H1 (cell line): Measurements from ENCODE around the gene ZGRF1. TPM values are rescaled to one million over a fixed set of nuclear protein-coding genes. Genes with fewer than 3 reads are reported as not detected.

Experiments
- BACH1 ChIP-seq: IDR thresholded peaks from 2 replicates; pipeline ENCODE4 v1.6.1; 2012; ENCODE audit warnings: low read length, improper control_type of control experiment
- BCL11A ChIP-seq, 2 experiments: IDR thresholded peaks; one replicate each; pipeline ENCODE4 v1.6.1; 2011; ENCODE audit warnings: low read depth in 2 of 2, low read length in 2 of 2, mild to moderate bottlenecking in 2 of 2
- CBX8 ChIP-seq: fragments of 300-800, 300-1000 bp; sonication (generic); IDR thresholded peaks from 2 replicates; pipeline ENCODE4 v1.7.1; 2016; ENCODE audit warnings: low read depth, low read length, borderline replicate concordance
- CEBPB ChIP-seq: IDR thresholded peaks from 2 replicates; pipeline ENCODE4 v1.6.1; 2012; ENCODE audit warnings: low read depth, low read length
- CREB1 ChIP-seq: IDR thresholded peaks from 2 replicates; pipeline ENCODE4 v1.6.1; 2012; ENCODE audit warnings: inconsistent platforms
- CTBP2 ChIP-seq: IDR thresholded peaks from 2 replicates; pipeline ENCODE4 v1.7.0; 2011; ENCODE audit warnings: borderline replicate concordance, mild to moderate bottlenecking, moderate library complexity, mixed read lengths, low read length; ENCODE audit not compliant: insufficient read depth, insufficient read length
- GTF2F1 ChIP-seq: IDR thresholded peaks from 2 replicates; pipeline ENCODE4 v1.6.1; 2012; ENCODE audit warnings: low read depth, low read length, improper control_type of control experiment, borderline replicate concordance
- HDAC6 ChIP-seq: IDR thresholded peaks from one replicate; pipeline ENCODE4 v1.7.1; 2012; ENCODE audit warnings: low read depth, mild to moderate bottlenecking, inconsistent platforms, low read length, moderate library complexity
- JUND ChIP-seq: IDR thresholded peaks from 2 replicates; pipeline ENCODE4 v1.6.1; 2011; ENCODE audit warnings: mild to moderate bottlenecking, improper control_type of control experiment, low read length
- POLR2A ChIP-seq, 2 experiments: IDR thresholded peaks; 1 replicate in 1 of 2; 2 replicates in 1 of 2; pipeline ENCODE4 v1.6.1; 2011; ENCODE audit warnings: low read depth in 2 of 2, low read length in 2 of 2, mild to moderate bottlenecking in 2 of 2; ENCODE audit errors: control extremely low read depth in 1 of 2
- RXRA ChIP-seq: IDR thresholded peaks from 2 replicates; pipeline ENCODE4 v1.6.1; 2011; ENCODE audit warnings: low read depth, mild to moderate bottlenecking, low read length, moderate library complexity; ENCODE audit not compliant: insufficient read depth
- SAP30 ChIP-seq: fragments of 300-600 bp; sonication (generic); IDR thresholded peaks from 2 replicates; pipeline ENCODE4 v1.7.1; 2012; ENCODE audit warnings: low read length, moderate library complexity, mild to moderate bottlenecking, inconsistent platforms; ENCODE audit not compliant: insufficient read depth, insufficient replicate concordance
- SIN3A ChIP-seq, 2 experiments: IDR thresholded peaks in 1 of 2; conservative IDR thresholded peaks in 1 of 2; 2 replicates each; pipeline ENCODE4 v1.6.1; 2011 to 2012; ENCODE audit warnings: low read length in 2 of 2, improper control_type of control experiment in 1 of 2, low read depth in 1 of 2, mild to moderate bottlenecking in 1 of 2
- SP4 ChIP-seq: IDR thresholded peaks from 2 replicates; pipeline ENCODE4 v1.6.1; 2012; ENCODE audit warnings: low read length, inconsistent platforms
- SUZ12 ChIP-seq: fragments of 200-600 bp; sonication (generic); IDR thresholded peaks from 2 replicates; pipeline ENCODE4 v1.6.1; 2012; ENCODE audit warnings: mild to moderate bottlenecking, inconsistent platforms, low read length, moderate library complexity, mixed read lengths
- TAF1 ChIP-seq: IDR thresholded peaks from 2 replicates; pipeline ENCODE4 v1.6.1; 2011; ENCODE audit warnings: mild to moderate bottlenecking, low read depth, low read length
- TEAD4 ChIP-seq: IDR thresholded peaks from 2 replicates; pipeline ENCODE4 v1.6.1; 2012; ENCODE audit warnings: low read depth, low read length, inconsistent platforms, mixed read lengths
- USF2 ChIP-seq: IDR thresholded peaks from 2 replicates; pipeline ENCODE4 v1.6.1; 2011; ENCODE audit warnings: low read length, improper control_type of control experiment
- YY1 ChIP-seq: IDR thresholded peaks from 2 replicates; pipeline ENCODE4 v1.6.1; 2011; ENCODE audit warnings: low read depth, mild to moderate bottlenecking, low read length
- polyA plus RNA-seq, 7 experiments: library from polyadenylated mRNA; depleted of rRNA in 3 of 7; stranded (reverse) in 5 of 7; unstranded in 2 of 7; fragments of >200 nt in 5 of 7; fragments of 200-250 nt in 2 of 7; gene quantifications; 1 replicate in 5 of 7; 2 replicates in 1 of 7; 4 replicates in 1 of 7; pipeline versions ENCODE4 v1.2.1 to v1.2.3, GENCODE V29; 2011 to 2013; ENCODE audit warnings: missing spikeins in 2 of 7, mixed read lengths in 2 of 7
- total RNA-seq: library from RNA; stranded (reverse); fragmentation: NEBNext Ultra II Directional; extraction: Animal tissue kit (Norgen Biotek cat#: 25700); gene quantifications from 2 replicates; pipeline ENCODE4 v1.2.1, GENCODE V29; 2021
- TF ChIP-seq, protein P1 (sequence below): IDR thresholded peaks from 2 replicates; pipeline ENCODE4 v1.6.1; 2012; ENCODE audit warnings: low read length, inconsistent platforms

Gene ZGRF1
- total and polyA plus RNA-seq, 2 of the 8 experiments (the other 6 are each of a cell fraction or from before 2014, with no cell fraction given): 12.0 to 44.6 TPM

DNA sequence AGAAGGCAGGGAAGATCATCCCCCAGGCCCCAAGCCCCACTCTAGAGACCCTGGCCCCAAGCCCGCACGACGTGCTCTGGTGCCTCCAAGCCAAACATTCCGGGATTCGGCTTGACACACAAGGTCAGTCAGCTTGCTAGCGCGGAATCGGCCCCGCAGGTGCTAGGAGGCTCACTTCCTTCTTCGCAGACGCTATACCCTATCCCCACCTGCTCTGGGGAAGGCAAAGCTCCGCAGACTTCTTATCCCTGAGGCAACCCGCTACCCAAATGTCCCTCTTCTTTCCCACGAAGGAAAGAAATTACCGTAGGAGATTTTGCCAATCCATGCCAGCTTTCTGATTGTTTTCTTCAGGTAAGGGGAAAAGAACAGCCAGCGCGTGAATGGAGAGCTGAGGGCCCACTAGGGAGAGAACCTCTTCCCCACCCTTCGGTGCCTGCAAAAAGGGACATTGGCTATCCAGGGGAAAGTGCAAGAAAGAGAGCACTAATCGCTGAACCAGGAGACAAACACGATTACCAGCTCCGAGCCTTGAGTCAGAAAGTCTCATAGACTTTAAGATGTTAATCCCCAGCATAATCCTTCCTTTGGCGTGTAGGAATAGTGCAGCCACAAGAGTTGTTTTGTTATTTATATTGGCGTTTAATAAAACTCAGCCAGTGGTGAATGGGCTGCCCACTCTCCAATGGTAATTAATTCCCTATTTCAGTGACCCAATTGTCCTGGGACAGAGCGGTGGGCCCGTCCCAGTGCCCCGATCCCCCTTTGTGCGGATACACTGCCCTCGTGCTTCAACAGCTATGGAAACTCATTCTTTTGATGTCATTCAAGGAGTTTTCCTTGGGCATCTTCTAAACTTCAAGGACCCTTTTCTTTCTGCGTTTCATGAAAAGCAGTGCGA is 115.3 kb downstream of the ZGRF1 start (continued):
- TF ChIP-seq, protein P1, sequence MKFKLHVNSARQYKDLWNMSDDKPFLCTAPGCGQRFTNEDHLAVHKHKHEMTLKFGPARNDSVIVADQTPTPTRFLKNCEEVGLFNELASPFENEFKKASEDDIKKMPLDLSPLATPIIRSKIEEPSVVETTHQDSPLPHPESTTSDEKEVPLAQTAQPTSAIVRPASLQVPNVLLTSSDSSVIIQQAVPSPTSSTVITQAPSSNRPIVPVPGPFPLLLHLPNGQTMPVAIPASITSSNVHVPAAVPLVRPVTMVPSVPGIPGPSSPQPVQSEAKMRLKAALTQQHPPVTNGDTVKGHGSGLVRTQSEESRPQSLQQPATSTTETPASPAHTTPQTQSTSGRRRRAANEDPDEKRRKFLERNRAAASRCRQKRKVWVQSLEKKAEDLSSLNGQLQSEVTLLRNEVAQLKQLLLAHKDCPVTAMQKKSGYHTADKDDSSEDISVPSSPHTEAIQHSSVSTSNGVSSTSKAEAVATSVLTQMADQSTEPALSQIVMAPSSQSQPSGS: no peak
- TF ChIP-seq CBX8: no peak
- no peak for TF ChIP-seq USF2
- TF ChIP-seq POLR2A (IDR thresholded peaks at IDR 0.05; ENCODE audit: control extremely low read depth in 1 of 2, low read depth in 2 of 2, low read length in 2 of 2): no peak
- no peak for TF ChIP-seq GTF2F1
- TF ChIP-seq CTBP2: peak; percentile 91
- no peak for TF ChIP-seq JUND
- TF ChIP-seq TEAD4: peak; percentile 34; the same call in 1 of the 2 replicates
- TF ChIP-seq CEBPB: no peak
- peak; percentile 81 for TF ChIP-seq SUZ12
- TF ChIP-seq YY1: no peak
- 0 out of 4 replicates have a peak, but pooled peaks of 1 of the 2 experiments have one; percentile 28 for TF ChIP-seq SIN3A (conservative IDR thresholded peaks at IDR 0.05 in 1 of 2, IDR thresholded peaks at IDR 0.05 in 1 of 2; ENCODE audit: low read depth in 1 of 2, low read length in 2 of 2)
- TF ChIP-seq TAF1: no peak
- TF ChIP-seq HDAC6: no peak
- TF ChIP-seq RXRA: no peak
- TF ChIP-seq BACH1: no peak
- TF ChIP-seq SAP30: no peak
- TF ChIP-seq BCL11A (IDR thresholded peaks at IDR 0.05; ENCODE audit: low read depth in 2 of 2, low read length in 2 of 2): no peak
- TF ChIP-seq CREB1: no peak
- TF ChIP-seq SP4: no peak
